ENCODE data around the gene SPDEF.

GRCh38 chr6:34565722-34566137 is 9.6 kb upstream of the SPDEF start:
- no peak for TF ChIP-seq SMC3 (IDR thresholded peaks at IDR 0.05)
- TF ChIP-seq, protein P1, sequence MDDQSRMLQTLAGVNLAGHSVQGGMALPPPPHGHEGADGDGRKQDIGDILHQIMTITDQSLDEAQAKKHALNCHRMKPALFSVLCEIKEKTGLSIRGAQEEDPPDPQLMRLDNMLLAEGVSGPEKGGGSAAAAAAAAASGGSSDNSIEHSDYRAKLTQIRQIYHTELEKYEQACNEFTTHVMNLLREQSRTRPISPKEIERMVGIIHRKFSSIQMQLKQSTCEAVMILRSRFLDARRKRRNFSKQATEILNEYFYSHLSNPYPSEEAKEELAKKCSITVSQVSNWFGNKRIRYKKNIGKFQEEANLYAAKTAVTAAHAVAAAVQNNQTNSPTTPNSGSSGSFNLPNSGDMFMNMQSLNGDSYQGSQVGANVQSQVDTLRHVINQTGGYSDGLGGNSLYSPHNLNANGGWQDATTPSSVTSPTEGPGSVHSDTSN (IDR thresholded peaks at IDR 0.05) = no peak
- no peak for TF ChIP-seq POLR2A (IDR thresholded peaks at IDR 0.05; ENCODE audit: low read length)
- no peak for TF ChIP-seq CTCF (IDR thresholded peaks at IDR 0.05)
- no peak for TF ChIP-seq EP300 (IDR thresholded peaks at IDR 0.05)
- TF ChIP-seq, protein P2, sequence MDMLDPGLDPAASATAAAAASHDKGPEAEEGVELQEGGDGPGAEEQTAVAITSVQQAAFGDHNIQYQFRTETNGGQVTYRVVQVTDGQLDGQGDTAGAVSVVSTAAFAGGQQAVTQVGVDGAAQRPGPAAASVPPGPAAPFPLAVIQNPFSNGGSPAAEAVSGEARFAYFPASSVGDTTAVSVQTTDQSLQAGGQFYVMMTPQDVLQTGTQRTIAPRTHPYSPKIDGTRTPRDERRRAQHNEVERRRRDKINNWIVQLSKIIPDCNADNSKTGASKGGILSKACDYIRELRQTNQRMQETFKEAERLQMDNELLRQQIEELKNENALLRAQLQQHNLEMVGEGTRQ (IDR thresholded peaks at IDR 0.05) = no peak
- TF ChIP-seq HES2 (IDR thresholded peaks at IDR 0.05) = no peak
- TF ChIP-seq SREBF2 (IDR thresholded peaks at IDR 0.05) = no peak

All from A549 (cell line).